ENCODE measurements around the gene CLCN2. TPM values are rescaled to one million over a fixed set of nuclear protein-coding genes. Genes with fewer than 3 reads are reported as not detected.

CLCN2 gene
- total RNA-seq, 2 donors from 2014 or later: 7.5 to 12.2 TPM

- no peak for TF ChIP-seq POLR2A (IDR thresholded peaks at IDR 0.05)
- TF ChIP-seq CTCF (IDR thresholded peaks at IDR 0.05): no peak
- no peak for ATAC-seq
- Histone ChIP-seq H3K9me3 (no peaks in the 10 kb centered on the region), H3K36me3 (replicated peaks in 1 of 2; ENCODE audit: insufficient read depth in 1 of 2, low read depth in 2 of 2) (no peaks in the 10 kb centered on the region), H3K27ac (peak overlapping the region; percentile 32 to 58 (median 44)), H3K27me3 (no peaks in the 10 kb centered on the region), H3K4me3 (no peak overlapping the region), H3K4me1 (peaks cover 34% of the 10 kb centered on the region)
- DNase-seq: no peak
- 85 to 90% methylated on average over 10 of the region's 10 CpGs for WGBS, 2 donors
- intact Hi-C loops (cut with DNase I): no loop called here
These were observed 17.4 kb upstream of the CLCN2 start for GRCh38 chr3:184378651-184379357.

GRCh38 chr3:184377882-184378445, 16.6 kb upstream of the CLCN2 start, which contains the start of gene THPO:
TSS of gene THPO (minus strand) at chr3:184378207. CDS start at chr3:184376259, 1,948 bp downstream.
- WGBS, 2 donors: 24 to 69% methylated on average over 2 to 7 of the region's 7 CpGs
- intact Hi-C loops (cut with DNase I): no loop called here
- DNase-seq: peak; percentile 66 to 79 (median 75)
- Histone ChIP-seq H3K27ac (peak within 1 kb of the TSS; percentile 25 to 58 (median 37)), H3K4me1 (peaks cover 34% of the 10 kb centered on the region), H3K36me3 (replicated peaks in 1 of 2; ENCODE audit: insufficient read depth in 1 of 2, low read depth in 2 of 2) (no peaks in the 10 kb centered on the region), H3K9me3 (no peaks in the 10 kb centered on the region), H3K4me3 (no peak within 1 kb of the TSS), H3K27me3 (no peaks in the 10 kb centered on the region)
- TF ChIP-seq CTCF (IDR thresholded peaks at IDR 0.05) (no peak), POLR2A (IDR thresholded peaks at IDR 0.05) (no peak)
- peak; percentile 56 for ATAC-seq

GRCh38 chr3:184377374-184377773, 16.0 kb upstream of the CLCN2 start:
- no peaks in the 10 kb centered on the region for H3K27me3 ChIP-seq
- peak overlapping the region in 3 of 4 donors; percentile 5 to 58 (median 23) for H3K27ac ChIP-seq
- H3K9me3 ChIP-seq: no peaks in the 10 kb centered on the region
- no peak for ATAC-seq
- DNase-seq: no peak
- no peak for TF ChIP-seq CTCF (IDR thresholded peaks at IDR 0.05)
- TF ChIP-seq POLR2A (IDR thresholded peaks at IDR 0.05): no peak
- peaks cover 34% of the 10 kb centered on the region for H3K4me1 ChIP-seq
- H3K36me3 ChIP-seq (replicated peaks in 1 of 2; ENCODE audit: insufficient read depth in 1 of 2, low read depth in 2 of 2): no peaks in the 10 kb centered on the region
- no peak overlapping the region for H3K4me3 ChIP-seq
- 59 to 67% methylated on average over 5 of the region's 5 CpGs for WGBS, 2 donors
- intact Hi-C loops (cut with DNase I): no loop called here

- no peaks in the 10 kb centered on the region for H3K9me3 ChIP-seq
- no peaks in the 10 kb centered on the region for H3K36me3 ChIP-seq (replicated peaks in 1 of 2; ENCODE audit: insufficient read depth in 1 of 2, low read depth in 2 of 2)
- H3K4me3 ChIP-seq: no peak overlapping the region
- TF ChIP-seq POLR2A (IDR thresholded peaks at IDR 0.05) (no peak), CTCF (IDR thresholded peaks at IDR 0.05) (no peak)
- H3K27ac ChIP-seq: no peak overlapping the region
- WGBS, 2 donors: 83 to 87% methylated on average over 12 of the region's 12 CpGs
- intact Hi-C loops (cut with DNase I): no loop called here
- H3K27me3 ChIP-seq: no peaks in the 10 kb centered on the region
- DNase-seq (no peak), ATAC-seq (no peak)
- peaks cover 35% of the 10 kb centered on the region for H3K4me1 ChIP-seq
These were observed 14.5 kb upstream of the CLCN2 start for GRCh38 chr3:184375747-184376461.

Measured in body of pancreas (tissue), 4 donors.